Transverse colon (tissue), 3 donors: ENCODE measurements around the gene TMEM106C.

Experiments used
- EP300 ChIP-seq: sonication (generic); formaldehyde crosslinking; IDR thresholded peaks from one replicate; pipeline ENCODE4 v1.6.1; 2017; ENCODE audit warnings: antibody characterized with exemption, low read depth
- POLR2A ChIP-seq: fragments of 450-650 bp; IDR thresholded peaks from one replicate; pipeline ENCODE4 v1.6.1; 2016; ENCODE audit warnings: antibody characterized with exemption, mild to moderate bottlenecking, moderate library complexity
- TF ChIP-seq, protein P1 (sequence below), 5 experiments: fragments of 200-600 bp in 3 of 5; fragments of 450-650 bp in 2 of 5; sonication (generic) in 3 of 5; IDR thresholded peaks; 1 replicate in 2 of 5; 2 replicates in 3 of 5; pipeline ENCODE4 v1.5.1; 2016 to 2017; ENCODE audit warnings: antibody characterized with exemption in 5 of 5, inconsistent platforms in 3 of 5, mild to moderate bottlenecking in 2 of 5, moderate library complexity in 1 of 5

DNA sequence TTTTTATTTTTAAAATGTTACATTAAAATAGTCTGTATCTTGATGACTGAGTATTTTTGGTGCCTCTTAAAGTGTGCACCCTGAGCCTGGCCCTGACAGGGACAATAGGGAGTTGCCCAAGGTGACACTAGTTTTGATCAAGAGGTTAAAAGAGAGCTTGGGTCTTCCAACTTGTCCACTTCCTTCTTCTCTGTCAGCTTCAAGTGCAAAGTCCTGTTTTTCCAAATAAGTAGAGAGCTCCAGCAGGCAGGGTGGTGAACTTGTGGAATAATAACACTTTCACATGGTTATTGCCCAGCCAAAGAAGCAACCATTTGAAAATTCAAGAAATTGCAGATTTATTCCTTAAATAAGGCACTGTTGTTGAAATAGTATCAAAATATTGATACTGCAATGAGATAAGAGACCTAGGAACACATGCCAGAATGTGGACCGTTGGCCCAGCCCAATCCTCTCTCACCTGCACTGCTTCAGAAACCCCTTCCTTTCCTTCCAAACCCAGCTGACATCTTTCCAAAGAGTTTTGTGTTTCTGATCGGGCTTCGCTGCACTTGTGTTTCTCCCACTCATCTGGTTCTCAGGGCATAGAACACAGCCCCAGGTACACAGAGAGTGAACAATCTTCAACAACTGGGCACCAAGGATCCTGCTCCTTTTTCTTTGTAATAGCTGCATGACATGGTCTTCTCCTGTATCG lies 54.7 kb downstream of the TMEM106C start:
- TF ChIP-seq, protein P1, sequence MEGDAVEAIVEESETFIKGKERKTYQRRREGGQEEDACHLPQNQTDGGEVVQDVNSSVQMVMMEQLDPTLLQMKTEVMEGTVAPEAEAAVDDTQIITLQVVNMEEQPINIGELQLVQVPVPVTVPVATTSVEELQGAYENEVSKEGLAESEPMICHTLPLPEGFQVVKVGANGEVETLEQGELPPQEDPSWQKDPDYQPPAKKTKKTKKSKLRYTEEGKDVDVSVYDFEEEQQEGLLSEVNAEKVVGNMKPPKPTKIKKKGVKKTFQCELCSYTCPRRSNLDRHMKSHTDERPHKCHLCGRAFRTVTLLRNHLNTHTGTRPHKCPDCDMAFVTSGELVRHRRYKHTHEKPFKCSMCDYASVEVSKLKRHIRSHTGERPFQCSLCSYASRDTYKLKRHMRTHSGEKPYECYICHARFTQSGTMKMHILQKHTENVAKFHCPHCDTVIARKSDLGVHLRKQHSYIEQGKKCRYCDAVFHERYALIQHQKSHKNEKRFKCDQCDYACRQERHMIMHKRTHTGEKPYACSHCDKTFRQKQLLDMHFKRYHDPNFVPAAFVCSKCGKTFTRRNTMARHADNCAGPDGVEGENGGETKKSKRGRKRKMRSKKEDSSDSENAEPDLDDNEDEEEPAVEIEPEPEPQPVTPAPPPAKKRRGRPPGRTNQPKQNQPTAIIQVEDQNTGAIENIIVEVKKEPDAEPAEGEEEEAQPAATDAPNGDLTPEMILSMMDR (IDR thresholded peaks at IDR 0.05) = no peak
- TF ChIP-seq EP300 (no peak), POLR2A (no peak)
